GM18873 (cell line): ENCODE data around the gene RIT2.

Source experiments
- ATAC-seq: cut with Tn5 transposase; IDR thresholded peaks from one replicate; pipeline ENCODE4 v1.9.1; 2021; ENCODE audit warnings: mild to moderate bottlenecking, moderate library complexity, moderate number of reproducible peaks; ENCODE audit not compliant: unreplicated experiment, low FRiP score

RIT2 gene

DNA sequence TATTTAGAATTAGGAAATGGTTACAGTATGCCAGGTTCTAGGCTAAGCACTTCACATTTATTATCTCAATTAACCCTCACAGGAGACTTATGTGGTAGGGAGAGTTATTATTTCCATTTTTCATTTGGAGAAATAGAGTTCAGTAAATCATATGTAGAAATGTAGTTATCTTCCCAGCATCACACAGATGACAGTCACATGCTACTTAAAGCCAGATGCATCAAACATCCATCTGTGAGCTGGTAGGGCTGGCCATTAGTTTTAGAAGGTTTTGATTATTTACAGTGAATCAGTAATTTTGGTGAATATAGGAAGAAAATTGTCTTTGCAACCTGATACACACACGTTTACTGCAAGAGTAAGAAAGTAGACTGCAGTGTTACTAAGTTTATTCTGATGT lies 97.9 kb downstream of the RIT2 start:
- no peak for ATAC-seq

DNA sequence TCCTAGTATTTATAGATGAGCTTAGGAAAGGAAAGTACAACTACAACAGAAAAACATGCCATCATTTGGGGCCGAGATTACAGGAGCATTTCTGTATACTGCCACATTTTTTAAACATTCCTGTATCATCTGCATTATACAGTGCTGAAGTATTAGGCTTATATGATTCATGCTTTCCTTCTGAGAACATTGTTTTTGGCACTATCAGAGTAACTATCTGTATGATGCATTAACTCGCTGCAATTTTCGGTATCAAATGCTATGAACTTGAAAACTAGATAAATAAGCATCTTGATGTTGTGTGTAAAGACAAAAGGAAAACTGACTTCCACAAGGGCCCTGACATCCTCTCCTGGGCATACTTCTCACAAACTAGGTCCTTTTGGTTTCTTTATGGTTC lies 102.0 kb downstream of the RIT2 start:
- ATAC-seq: no peak

- ATAC-seq: no peak
These were observed 102.5 kb downstream of the RIT2 start for GRCh38 chr18:43012951-43013350.

GRCh38 chr18:43010611-43011010 lies 104.9 kb downstream of the RIT2 start:
- ATAC-seq: no peak

DNA sequence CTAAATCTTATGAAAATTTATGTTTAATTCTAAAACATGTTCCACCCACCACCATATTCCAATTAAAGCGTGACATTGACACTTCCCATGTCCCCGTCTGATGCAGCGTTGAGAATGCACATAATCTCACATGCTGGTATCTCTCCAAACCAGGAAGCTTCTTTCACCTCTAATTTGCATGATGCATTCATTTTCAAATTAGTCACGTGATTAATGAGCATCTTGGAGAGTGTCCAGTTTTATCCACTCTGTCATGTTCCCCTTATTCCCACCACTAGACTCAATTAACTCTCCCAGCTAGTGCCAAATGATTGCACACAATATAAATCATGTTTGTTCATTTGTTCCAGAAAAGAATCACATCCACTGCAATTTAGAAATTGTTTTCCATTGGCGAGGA lies 105.8 kb downstream of the RIT2 start:
- no peak for ATAC-seq

DNA sequence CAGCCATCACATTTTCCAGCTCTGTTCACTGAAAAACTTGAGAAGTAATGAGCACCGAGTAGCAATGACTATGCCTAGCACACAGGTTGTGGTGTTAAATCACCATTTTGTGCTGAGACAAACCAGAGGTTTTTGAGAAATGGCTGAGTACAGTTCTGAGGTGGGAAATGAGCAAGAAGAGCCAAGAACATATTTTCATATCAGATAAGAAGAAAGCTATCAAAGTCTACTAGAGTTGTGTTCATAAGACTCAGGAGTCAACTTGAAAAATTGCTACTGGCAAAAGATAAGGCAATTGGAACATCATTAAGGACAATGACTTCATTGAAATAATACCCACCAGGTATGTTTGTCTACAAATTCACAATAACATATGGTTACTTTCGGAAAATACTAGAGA lies 108.1 kb downstream of the RIT2 start:
- ATAC-seq: no peak

GRCh38 chr18:43004421-43004820 lies 111.1 kb downstream of the RIT2 start:
- no peak for ATAC-seq

GRCh38 chr18:43001821-43002220 lies 113.7 kb downstream of the RIT2 start:
- no peak for ATAC-seq

DNA sequence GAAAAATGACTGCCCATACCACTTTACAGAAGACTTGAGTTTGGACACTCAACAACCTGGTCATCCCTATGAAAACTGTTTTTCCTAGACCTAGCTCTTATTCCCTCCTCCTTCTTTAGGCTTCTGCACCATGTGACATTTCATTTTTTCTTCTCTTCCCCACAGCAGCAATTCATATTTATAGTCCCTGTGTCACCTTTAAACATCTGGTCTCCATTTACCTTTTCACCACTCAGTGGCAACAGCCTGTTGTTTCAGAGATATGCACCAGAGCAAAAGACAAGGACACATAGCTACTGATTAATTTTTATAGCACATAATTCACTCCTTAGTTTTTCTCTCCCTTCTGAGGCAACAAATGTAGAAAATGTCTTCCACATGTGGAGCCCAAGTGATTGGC lies 118.7 kb downstream of the RIT2 start:
- ATAC-seq: no peak

DNA sequence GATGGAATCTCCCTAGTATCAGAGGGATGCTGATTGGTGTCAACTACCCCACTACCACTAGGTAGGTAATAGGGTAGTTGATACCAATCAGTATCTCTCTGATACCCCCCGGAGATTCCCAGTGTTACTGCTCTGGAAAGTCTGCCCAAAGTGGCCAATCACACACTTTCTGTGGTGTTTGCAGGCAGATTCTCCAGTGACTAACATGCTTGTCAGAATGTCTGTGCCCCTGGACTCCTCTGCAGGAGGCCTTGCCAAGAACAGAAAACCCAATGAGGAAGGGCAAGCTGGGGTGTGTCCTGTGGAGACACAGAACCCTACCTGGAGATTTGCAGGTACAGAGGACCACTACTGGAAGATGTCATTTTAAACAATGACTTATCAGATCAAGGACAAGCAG lies 135.1 kb downstream of the RIT2 start:
- ATAC-seq: no peak

DNA sequence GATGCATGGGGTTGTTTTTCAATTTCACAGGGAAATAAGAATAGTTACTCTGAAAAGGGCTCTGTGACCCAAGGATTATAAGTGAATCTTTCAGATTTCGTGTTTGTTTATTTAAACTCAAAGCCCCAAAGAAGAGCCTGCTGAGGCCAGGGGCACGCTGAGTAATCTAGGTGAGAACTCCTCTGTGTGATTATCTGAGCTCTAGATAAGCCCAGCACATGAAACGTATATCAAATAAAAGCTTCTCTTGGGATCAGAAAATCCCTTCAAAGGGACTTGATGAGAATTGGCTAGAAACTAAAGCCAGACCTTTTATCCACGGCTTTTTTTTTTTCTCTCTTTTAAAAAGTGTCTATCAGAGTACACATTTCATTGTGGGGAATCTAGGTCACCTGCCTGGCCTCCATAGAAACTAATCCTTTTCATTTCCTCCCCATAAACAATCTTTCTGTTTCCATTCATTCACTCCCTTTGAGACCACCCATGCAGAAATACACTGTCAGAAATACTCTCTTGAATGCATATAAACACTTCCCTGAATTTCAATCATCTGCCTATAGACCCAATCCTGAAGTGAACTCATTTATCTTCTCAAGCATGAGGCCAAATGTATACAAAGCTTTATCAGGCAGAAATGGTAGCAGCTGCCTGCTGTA lies 137.4 kb downstream of the RIT2 start:
- no peak for ATAC-seq

GRCh38 chr18:42976869-42977590 lies 138.5 kb downstream of the RIT2 start:
- ATAC-seq: no peak

DNA sequence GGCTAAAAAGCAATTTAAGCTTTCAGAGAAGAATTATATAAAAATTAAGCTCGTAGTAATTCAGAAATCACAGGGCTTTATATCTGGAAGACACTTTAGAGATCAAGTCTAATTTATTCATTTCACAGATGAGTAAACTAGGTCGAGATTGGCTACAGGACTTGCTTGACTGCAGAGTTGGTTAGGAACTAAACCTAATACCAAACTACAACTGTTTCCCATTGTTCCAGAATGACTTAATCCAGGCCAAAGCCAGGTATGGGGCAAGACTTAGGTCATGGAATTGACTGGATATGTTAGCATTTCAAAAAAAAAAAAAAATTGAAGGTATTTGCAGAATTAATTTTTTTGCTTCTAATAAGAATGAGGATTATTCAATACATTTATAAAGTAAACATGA lies 146.1 kb downstream of the RIT2 start:
- no peak for ATAC-seq

GRCh38 chr18:42961298-42961697 lies 154.2 kb downstream of the RIT2 start:
- no peak for ATAC-seq

DNA sequence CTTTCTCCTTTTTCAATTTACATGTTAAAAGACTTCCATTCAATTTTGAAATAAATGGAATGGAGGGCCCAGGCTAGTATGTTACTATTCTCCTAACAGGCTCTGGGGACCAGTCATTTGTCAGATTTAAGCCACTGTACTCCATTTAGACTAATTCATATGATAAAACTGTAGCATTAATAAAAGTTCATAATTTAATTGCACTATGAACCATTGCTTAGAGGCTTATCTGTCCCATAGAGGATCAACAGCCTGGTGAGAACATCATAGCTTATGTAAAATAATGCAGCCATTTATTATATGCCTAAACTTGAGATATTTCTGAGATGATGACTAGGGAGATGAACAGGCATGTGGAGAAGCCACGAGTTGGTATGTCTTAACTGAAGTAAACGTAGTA lies 156.0 kb downstream of the RIT2 start:
- no peak for ATAC-seq

- no peak for ATAC-seq
These were observed 157.1 kb downstream of the RIT2 start for GRCh38 chr18:42958353-42958752.

DNA sequence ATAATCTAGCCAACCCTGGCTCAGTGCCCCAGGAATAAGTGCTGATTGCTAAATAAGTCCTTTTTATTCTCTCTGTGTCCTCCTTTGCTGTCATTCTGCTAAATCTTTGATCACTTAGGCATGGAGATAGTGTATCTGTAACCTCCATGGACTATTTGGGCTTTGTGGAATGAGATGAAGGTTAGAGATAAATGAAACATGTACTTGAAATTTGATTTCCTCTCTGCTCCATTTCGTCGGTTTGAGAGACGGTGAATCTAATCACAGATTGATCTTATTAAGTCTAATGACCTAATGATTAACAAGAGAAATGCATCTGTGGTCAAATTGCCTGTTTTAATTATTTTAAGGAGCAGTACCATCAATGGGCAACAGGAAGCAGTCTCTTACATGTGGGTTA lies 159.2 kb downstream of the RIT2 start:
- ATAC-seq: no peak

DNA sequence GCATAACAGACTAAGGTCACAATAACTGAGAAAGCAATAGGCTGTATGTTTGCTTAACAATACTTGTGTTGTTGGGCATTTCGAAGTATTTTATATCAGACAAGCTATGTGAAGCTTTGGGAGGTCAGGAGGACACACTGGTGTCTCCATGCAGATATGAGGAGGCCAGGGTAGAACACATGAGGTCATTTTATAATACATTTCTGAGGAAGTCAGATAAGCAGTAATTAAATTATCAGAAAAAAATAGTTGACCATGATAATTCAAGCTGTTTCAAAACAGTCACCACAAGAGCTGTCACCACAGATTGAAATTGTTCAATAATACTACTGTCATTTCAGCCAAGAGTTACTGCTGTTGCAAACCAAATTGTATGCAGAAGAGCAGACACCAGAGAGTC lies 160.6 kb downstream of the RIT2 start:
- ATAC-seq: no peak

DNA sequence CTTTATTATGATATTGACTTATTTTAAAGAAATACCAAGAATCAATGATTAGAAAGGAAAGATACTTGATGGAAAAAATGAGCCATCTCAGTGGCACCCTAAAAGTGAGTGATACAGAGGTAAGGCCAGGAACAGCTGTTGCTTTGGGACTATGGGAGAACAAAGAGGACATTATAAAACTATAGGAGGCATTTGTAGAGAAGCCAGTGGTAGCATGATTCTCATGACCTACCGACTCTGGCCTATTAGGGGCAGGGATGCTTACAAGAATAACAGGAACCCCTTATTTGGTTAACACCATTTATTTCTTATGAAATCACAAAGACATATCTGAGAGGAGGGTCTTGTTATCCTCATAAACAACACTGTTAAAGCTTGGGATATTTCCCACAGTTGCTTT lies 162.2 kb downstream of the RIT2 start:
- no peak for ATAC-seq

DNA sequence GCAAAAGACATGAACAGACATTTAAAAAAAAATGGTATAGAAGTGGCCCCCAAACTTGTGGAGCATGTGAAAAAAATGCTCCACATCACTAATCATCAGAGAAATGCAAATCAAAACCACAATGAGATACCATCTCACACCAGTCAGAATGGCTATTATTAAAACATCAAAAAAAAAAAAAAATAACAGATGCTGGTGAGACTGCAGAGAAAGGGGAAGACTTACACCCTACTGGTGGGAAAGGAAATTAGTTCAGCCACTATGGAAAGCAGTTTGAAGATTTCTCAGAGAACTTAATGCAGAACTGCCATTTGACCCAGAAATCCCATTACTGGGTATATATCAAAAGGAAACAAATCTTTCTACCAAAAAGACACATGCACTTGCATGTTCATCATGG lies 164.8 kb downstream of the RIT2 start:
- ATAC-seq: no peak

DNA sequence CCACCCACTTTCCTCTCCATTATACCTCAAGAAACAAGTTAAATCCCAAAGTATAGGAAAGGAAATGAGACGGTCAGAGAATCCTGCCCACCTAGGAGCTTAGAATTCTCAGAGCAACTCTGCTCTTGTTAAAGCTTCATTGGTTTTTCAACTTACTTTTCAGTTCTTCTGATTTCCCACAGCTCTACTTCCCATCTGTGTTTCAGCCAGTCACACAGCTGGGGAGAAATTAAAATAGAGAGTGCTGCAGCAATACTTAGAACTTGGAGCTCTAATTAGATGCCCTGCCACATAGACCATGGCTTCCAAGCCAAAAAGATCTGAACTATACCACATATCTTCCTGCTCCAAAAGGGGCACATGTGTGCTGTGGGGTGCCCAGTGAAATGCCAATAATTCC lies 166.7 kb downstream of the RIT2 start:
- ATAC-seq: no peak

GRCh38 chr18:42941860-42942259 lies 173.6 kb downstream of the RIT2 start:
- no peak for ATAC-seq
